GM11168 (cell line): ENCODE measurements around the gene THEM5.

ENCODE experiments used
- in situ Hi-C: fragments of 300-500 bp; cut with MboI; formaldehyde crosslinking; loops from one replicate; pipeline ENCODE4 v1.12.0; 2022; ENCODE audit warnings: low sequenced_read_pairs; ENCODE audit not compliant: unreplicated experiment

THEM5 gene

DNA sequence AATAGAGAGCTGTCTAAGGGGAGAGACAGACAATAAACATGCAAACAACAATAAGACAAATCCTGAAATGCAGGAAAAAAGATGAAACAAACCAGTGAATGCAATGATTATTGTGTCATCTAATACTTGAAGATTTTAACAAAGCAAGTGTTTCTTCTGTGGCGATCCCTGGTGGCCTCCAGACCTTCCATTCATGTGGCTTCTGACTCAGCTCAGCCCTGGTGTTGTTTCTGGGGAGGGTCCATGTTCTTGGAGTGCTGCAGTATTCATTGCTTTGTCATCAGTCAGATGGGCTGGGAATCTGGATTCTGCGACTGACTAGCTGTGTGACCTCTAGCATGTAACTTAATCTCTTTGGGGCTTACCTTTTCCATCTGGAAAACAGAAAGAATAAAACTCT, 12.4 kb downstream of the THEM5 start:
- in situ Hi-C loops = no loop called here

DNA sequence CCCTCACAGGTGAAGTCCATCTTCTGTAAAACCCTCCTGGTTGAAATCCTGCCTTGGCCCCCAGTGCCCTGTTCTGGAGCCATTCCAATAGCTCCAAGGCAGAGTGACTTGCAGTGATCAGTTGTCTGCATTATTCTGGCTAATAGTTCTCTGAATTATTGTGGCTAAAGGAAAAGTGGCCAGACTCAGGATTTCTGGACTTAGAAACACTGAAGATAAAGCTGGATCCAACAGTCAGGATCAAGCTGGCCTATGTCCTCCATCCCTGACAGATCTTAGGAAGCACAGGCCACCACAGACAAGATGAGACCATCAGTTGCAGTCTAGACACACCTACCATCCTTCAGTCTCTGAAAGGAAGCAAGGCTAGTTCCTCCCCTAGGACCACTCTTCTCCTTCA, 13.1 kb downstream of the THEM5 start:
- in situ Hi-C loops = no loop called here

DNA sequence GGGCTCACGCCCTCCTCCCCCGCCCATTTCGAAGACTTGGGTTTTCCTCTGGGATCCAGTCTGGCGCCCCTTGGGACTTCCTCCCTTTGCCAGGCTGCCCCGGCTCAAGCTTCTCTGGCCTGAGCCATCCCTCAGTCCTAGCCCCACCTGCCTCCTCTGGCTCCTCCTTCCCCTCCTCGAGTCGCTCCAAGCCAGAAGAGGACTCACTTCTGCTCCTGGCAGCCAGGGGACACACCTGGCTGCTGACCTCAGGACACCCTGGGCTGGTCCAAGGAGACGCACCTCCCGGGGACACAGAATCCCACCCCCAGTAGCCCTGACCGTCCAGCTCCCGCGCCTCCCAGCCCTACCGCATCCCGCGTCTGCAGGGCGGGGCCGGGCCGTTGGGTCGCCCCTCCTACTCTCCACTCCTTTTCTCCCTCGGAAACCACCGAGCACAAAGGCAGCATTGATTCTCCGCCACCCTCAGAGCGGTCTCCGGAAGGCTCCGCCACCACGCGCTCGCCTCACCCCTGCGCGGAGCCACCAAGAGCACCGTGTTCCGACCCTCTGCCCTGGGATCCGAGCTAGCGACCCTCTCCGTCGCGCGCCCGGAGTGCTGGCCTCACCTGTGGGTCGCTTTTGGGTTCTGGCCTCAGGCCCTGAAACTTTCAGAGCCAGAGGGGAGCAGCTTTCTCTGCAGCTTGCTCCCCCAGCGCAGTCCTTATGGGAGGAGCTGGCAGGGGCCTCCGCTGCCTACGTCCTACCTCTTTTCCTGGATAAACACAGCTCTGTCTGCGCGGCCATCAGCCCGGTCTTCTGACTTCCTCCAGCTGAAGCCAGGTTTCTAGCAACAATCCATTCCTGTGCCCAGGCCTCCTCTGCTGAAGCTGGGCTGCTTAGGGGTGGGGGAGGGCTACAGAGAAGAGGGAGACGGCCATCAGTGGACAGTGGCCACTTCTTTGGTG, 13.8 kb downstream of the THEM5 start, which contains the start of gene C2CD4D:
Gene C2CD4D (minus strand): TSS at position 364 of the 947 bp plus-strand sequence. CDS start 831 bp downstream, outside the sequence.
- in situ Hi-C loops = no loop called here

GRCh38 chr1:151839082-151839412, 14.5 kb downstream of the THEM5 start:
- in situ Hi-C loops = no loop called here

GRCh38 chr1:151838222-151839081, 15.1 kb downstream of the THEM5 start:
- in situ Hi-C loops = no loop called here

DNA sequence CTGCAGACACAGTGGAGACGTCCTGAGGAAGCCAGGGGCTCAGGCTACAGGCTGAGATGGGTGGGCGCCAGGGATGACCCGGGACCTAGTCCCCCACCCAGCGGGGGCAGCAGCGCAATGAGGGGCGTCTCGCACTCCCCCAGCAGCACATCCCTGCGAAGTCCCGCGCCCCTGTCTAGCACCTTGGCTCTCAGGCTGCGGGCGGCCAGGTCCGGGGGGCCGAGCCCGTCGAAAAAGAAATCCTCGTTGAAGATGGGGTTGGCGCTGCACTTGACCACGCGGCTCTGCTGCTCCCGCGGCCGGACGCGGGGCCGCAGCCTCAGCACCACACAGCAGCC, 15.7 kb downstream of the THEM5 start:
- in situ Hi-C loops = no loop called here

DNA sequence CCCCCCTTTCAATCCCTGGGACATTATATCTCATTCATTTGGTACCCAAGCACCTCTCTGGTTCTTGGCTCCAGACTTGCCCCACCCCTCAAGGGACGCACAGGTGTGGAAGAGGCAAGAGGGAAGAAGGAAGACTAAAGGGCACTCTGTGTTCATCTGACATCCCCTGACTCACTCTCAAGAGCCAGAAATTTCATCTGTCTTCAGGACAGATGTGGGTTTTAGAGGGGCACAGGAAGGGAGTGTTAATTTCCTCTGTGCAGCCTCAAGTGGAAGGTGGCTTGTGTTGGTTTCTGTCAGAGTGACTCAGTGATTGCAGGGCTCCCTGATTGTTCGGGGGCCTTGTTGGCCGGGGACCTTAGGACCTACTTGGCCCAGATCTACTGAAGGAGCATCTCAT, 16.3 kb downstream of the THEM5 start:
- in situ Hi-C loops = no loop called here

DNA sequence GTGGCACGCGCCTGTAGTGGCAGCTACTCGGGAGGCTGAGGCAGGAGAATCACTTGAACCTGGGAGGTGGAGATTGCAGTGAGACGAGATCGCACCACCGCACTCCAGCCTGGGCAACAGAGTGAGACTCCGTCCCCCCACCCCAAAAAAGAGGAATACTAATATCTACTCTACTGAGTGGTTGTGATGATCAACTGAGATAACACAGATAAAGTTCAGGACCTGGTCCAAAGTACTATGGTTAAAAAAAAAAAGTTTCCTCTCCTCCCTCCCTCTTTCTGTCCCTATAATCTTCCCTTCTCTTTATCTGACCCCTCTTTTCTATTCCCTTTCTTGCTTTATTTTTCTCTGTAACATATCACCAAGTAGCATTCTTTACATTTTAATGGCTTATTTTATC, 17.9 kb downstream of the THEM5 start:
- in situ Hi-C loops = no loop called here

DNA sequence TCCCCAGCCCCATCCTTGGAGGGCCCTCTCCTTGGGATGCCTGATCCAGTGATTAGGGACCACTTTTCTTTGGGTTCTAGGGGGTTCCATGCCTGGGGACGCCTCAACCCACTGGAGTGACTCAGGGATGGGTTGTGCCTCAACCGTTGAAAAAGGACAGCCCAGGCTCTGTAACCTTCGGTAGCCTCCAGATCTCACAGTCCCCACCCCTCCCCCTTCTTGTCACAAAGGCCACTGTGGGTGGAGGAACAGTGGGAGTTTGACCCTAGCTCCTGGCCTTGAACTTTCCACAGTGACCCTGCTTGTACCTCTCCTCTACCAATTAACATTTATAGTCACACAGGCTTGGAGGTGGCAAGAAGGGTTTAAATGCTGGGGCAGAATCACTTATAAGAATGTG, 19.3 kb downstream of the THEM5 start:
- in situ Hi-C loops = no loop called here

- in situ Hi-C loops = no loop called here
These were observed 20.2 kb downstream of the THEM5 start for GRCh38 chr1:151833172-151833900.

DNA sequence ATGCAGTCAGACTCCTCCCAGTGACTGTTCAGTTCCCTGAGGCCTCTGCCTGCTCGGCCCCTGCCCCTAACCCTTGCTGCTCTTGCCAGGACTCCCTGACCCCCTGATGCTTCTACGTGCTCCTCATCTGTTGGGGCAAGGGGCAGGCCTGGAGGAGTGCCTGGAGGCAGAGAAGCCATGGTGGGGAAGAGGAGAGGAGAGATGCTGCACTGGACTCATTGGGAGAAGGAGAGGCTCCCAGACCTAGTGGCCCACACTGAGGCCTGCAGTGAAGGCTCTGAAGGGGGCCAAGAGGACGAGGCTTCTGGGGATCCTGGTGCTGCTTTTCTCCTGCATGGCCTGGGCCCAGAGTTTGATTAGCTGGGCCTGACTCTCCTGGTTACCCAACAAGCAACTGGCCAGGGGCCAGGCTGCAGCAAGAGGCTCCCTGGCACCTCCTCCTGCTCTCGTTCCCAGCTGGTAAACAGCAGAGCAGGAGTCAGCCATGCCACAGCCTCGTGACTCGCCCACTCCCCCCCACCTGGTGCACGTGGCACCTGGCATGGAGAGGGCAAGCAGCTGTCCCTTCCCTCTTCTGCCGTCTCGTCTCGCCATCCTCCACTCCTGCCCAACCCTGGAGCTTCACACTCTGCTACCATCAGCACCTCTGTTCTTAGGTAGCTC, 21.1 kb downstream of the THEM5 start:
- in situ Hi-C loops = no loop called here

- in situ Hi-C loops = no loop called here
These were observed 21.9 kb downstream of the THEM5 start, which contains the start of gene RORC for GRCh38 chr1:151831605-151832004. Gene RORC (minus strand): TSS chr1:151831802. CDS start chr1:151831764, 38 bp downstream.

- in situ Hi-C loops = no loop called here
These were observed 22.3 kb downstream of the THEM5 start for GRCh38 chr1:151831256-151831591.

DNA sequence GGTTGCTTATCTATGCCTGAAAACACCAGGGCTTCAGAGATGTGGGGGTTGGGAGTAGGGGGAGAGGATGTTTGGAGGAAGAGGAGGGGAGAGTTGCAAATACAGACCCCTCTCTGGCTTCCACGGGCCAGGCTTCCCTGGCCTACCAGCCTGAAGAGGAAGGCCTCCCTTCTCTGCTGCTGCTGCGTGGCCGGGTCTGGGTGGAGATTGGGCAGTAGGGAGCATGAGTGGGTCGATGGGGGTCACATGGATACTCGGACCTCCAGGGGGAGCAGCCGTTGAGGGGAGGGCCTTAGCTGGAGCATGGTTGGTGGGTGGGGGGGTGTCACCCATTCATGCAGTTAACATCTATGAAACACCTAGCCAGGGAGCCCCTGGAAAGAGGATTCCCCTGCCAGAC, 23.5 kb downstream of the THEM5 start:
- in situ Hi-C loops = no loop called here

- in situ Hi-C loops = no loop called here
These were observed 24.0 kb downstream of the THEM5 start for GRCh38 chr1:151829352-151830046.

- in situ Hi-C loops = no loop called here
These were observed 24.6 kb downstream of the THEM5 start for GRCh38 chr1:151828921-151829320.

DNA sequence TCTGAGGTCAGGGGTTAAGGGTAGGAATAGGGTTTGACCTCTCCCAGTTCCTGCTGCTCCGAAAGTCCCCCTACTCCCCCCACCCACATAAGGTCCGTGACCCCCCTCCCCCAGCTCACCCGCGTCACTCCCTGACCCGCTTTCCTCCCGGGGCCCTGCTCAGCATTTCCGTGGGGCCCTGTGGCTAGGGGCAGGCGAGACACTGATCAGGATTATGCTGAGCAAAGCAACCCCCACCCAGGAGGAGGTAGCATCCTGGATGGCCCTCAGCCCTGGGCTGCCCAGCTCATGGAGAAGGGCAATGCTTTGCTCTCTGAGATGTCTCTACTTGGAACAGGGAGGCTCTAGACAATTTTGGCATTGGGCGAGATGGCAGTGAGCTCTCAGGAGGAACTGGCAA, 25.7 kb downstream of the THEM5 start:
- in situ Hi-C loops = no loop called here

DNA sequence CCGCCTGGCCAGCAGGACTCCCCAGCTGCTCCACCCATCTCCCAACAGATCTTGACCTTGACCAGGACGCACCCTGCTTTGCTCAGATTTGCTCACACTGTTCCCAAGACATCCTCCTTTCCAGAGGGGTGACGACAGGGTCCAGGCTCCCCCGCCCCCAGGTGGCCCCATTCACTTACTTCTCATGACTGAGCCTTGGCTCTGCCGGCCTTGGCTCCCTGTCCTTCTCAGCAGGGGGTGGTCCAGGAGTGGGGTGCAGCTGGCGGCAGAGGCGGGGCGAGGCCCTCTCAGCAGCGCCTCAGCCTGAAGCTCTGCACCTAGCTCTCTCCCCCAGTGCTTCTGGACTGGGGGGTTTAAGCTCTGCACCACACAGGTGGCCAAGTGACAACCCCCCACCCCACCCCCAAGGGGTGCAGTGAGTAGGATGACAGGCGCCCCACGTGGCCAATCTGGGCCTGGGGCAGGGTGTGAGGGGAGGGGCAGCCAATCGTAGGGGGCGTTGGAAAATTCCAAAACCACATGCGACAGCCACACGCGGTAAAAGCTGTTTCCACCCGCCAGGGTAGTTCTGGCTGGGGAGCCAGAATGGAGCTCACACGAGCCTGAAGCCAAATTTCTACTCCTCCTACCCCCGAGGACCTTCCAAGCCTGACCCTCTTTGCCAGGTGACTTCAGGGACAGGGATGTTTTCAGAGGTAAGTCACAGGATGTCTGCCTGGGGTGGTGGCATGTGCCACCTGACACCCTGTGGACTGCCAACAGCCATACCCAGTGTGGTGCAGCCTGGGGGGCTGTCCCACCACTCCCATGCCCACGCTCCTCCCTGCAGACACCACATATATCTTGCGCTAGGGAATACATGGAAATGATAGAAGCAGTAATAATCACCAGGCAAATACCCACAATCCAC, 27.5 kb downstream of the THEM5 start:
- in situ Hi-C loops = no loop called here

GRCh38 chr1:151825204-151825603, 28.3 kb downstream of the THEM5 start:
- in situ Hi-C loops = no loop called here
